ENCODE data around the gene UCN.
"Not testable (repeated sequence)": the region's sequence is repeated elsewhere in the genome, so short reads cannot be mapped to it uniquely, and the experiment has no call there.

Gene UCN

DNA sequence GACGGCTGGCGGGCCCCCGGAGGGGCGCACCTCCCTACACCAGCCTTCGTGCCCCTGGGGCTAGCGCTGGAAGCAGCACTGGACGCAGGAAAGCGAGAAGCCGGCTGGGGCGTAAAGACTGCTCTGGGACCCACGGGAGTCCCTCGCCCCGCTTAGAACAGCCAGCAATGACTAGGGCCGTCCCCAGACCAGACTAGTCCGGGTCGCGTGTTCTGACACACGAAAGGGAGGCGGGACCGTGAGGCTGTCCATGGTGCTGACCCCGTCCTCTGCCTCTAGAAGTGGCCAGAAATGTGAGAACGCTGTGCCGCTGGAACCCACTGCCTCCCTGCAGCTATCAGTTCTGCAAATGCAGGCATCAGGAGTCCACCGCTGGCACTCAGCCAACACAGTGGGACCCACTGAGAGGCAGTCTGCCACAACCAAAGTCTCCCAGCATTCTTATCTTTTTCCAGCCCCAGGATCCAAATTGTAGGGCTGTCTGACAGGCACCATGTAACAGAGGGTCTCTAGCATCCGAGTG lies at the start of gene UCN:
Gene UCN, minus strand, starts transcription at position 87 of the 523 bp plus-strand sequence. CDS start 550 bp downstream, outside the sequence.
- peak; percentile 17 for DNase-seq (ENCODE audit: low read depth, low spot score)
- TF ChIP-seq, protein P1, sequence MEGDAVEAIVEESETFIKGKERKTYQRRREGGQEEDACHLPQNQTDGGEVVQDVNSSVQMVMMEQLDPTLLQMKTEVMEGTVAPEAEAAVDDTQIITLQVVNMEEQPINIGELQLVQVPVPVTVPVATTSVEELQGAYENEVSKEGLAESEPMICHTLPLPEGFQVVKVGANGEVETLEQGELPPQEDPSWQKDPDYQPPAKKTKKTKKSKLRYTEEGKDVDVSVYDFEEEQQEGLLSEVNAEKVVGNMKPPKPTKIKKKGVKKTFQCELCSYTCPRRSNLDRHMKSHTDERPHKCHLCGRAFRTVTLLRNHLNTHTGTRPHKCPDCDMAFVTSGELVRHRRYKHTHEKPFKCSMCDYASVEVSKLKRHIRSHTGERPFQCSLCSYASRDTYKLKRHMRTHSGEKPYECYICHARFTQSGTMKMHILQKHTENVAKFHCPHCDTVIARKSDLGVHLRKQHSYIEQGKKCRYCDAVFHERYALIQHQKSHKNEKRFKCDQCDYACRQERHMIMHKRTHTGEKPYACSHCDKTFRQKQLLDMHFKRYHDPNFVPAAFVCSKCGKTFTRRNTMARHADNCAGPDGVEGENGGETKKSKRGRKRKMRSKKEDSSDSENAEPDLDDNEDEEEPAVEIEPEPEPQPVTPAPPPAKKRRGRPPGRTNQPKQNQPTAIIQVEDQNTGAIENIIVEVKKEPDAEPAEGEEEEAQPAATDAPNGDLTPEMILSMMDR (IDR thresholded peaks at IDR 0.05; ENCODE audit: low read depth, low read length): no peak
- in situ Hi-C loops (cut with HindIII; ENCODE audit: low sequenced_read_pairs): no loop called here
- H3K4me3 ChIP-seq (ENCODE audit: low read depth, low read length): no peak within 1 kb of the TSS

DNA sequence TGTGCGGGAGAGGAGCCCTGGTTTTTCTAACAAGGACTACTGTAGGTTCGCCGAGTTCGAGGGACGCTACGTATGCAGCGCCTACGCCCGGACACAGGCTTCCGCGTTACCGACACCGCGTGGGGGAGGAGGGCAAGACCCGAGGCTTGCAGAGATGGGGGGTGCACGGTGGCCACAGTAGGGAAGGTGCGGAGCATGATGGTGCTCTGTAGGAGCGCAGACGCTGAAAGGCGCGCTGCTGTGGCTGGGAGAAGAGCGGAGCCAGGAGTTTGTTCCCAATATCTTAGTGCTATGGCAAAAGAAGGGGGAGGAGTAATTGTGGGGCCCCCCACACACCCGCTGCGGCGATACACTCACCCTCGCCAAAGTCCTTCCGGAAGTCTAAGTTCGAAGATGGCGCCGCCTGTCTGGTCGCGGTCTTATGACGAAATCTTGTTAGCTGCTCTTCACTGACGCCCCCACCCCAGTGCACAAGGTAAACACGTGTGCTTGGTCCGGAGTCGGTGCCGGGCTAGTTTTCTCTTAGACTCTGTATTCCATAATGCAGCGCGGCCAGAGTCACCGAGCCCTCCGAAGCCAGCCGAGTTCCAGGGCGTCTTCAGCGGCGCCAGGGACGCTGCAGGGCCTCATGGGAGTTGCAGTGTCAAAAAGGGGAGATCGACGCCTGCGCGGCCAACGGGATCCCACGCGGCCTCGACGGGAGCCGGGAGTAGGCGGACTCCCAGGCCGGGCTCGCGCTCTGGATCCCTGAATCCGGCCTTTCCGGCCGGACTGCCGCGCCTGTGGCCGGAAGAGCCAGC lies 48.3 kb upstream of the UCN start, which contains the start of gene GTF3C2:
Gene GTF3C2, minus strand, starts transcription at position 383 of the 800 bp plus-strand sequence. CDS start 13,210 bp downstream, outside the sequence.
- TF ChIP-seq, protein P1 (IDR thresholded peaks at IDR 0.05; ENCODE audit: low read depth, low read length): no peak
- H3K4me3 ChIP-seq (ENCODE audit: low read depth, low read length): peak within 1 kb of the TSS; percentile 59
- DNase-seq (ENCODE audit: low read depth, low spot score): peak; percentile 98
- in situ Hi-C loops (cut with HindIII; ENCODE audit: low sequenced_read_pairs): no loop called here

- in situ Hi-C loops (cut with HindIII; ENCODE audit: low sequenced_read_pairs): no loop called here
- no peak for DNase-seq (ENCODE audit: low read depth, low spot score)
- TF ChIP-seq, protein P1 (IDR thresholded peaks at IDR 0.05; ENCODE audit: low read depth, low read length): no peak
- peak overlapping the region; percentile 59 for H3K4me3 ChIP-seq (ENCODE audit: low read depth, low read length)
These were observed 47.8 kb upstream of the UCN start for GRCh38 chr2:27356056-27356381.

DNA sequence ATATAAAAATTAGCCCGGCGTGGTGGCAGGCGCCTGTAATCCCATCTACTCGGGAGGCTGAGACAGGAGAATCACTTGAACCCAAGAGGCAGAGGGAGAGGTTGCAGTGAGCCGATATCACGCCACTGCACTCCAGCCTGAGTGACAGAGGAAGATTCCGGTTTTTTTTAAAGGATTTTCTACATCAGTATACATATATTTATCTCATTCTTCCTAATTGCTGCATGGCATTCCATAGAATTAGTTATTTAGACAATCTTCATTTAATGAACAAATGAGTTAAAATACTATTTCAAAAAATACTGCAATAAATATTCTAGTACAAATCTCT lies 46.3 kb upstream of the UCN start:
- no peak overlapping the region for H3K4me3 ChIP-seq (ENCODE audit: low read depth, low read length)
- DNase-seq (ENCODE audit: low read depth, low spot score): no peak
- TF ChIP-seq, protein P1 (IDR thresholded peaks at IDR 0.05; ENCODE audit: low read depth, low read length): no peak
- in situ Hi-C loops (cut with HindIII; ENCODE audit: low sequenced_read_pairs): no loop called here

- no peak overlapping the region for H3K4me3 ChIP-seq (ENCODE audit: low read depth, low read length)
- peak; percentile 11 for DNase-seq (ENCODE audit: low read depth, low spot score)
- TF ChIP-seq, protein P1 (IDR thresholded peaks at IDR 0.05; ENCODE audit: low read depth, low read length): no peak
- in situ Hi-C loops (cut with HindIII; ENCODE audit: low sequenced_read_pairs): no loop called here
These were observed 45.7 kb upstream of the UCN start for GRCh38 chr2:27353762-27354596.

DNA sequence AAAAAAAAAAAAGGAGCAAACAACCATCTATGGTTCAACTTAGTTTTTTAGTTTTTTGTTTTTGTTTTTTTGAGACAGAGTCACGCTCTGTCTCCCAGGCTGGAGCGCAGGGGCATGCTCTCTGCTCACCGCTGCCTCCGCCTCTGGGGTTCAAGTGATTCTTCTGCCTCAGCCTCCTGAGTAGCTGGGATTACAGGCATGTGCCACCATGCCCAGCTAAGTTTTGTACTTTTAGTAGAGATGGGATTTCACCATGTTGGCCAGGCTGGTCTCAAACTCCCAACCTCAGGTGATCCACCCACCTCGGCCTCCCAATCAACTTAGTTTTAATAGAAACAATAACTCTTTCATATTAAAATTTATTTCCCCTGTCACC lies 45.1 kb upstream of the UCN start:
- in situ Hi-C loops (cut with HindIII; ENCODE audit: low sequenced_read_pairs); H3K4me3 ChIP-seq (ENCODE audit: low read depth, low read length); DNase-seq (ENCODE audit: low read depth, low spot score): not testable (repeated sequence)
